Trophoblast cell (in vitro differentiated cells and primary cell): ENCODE data around the gene KLF8.

ENCODE experiments used
- DNase-seq, 2 donors: peaks; one replicate each; pipeline ENCODE4 v3.0.0-alpha.2; 2016
- H2AFZ ChIP-seq: 2 replicates; pipeline ENCODE4 v1.6.1; 2013; ENCODE audit warnings: low read length, moderate library complexity, mild to moderate bottlenecking; ENCODE audit not compliant: insufficient read depth, poor library complexity
- H2AK5ac ChIP-seq: 2 replicates; pipeline ENCODE4 v1.6.1; 2013; ENCODE audit warnings: mild to moderate bottlenecking, low read length
- H2BK120ac ChIP-seq: 2 replicates; pipeline ENCODE4 v1.6.1; 2013; ENCODE audit warnings: low read length, mild to moderate bottlenecking, moderate library complexity; ENCODE audit not compliant: insufficient read depth, poor library complexity
- H2BK12ac ChIP-seq: 2 replicates; pipeline ENCODE4 v1.6.1; 2013; ENCODE audit warnings: mild to moderate bottlenecking, low read length, moderate library complexity
- H2BK5ac ChIP-seq: 2 replicates; pipeline ENCODE4 v1.6.1; 2013; ENCODE audit warnings: low read length, low read depth, moderate library complexity, mild to moderate bottlenecking; ENCODE audit not compliant: poor library complexity
- H3K14ac ChIP-seq: 2 replicates; pipeline ENCODE4 v1.6.1; 2013; ENCODE audit warnings: mild to moderate bottlenecking, low read length
- H3K18ac ChIP-seq: 2 replicates; pipeline ENCODE4 v1.6.1; 2013; ENCODE audit warnings: mild to moderate bottlenecking, low read length
- H3K23ac ChIP-seq: 2 replicates; pipeline ENCODE4 v1.6.1; 2013; ENCODE audit warnings: low read length
- H3K27ac ChIP-seq: 2 replicates; pipeline ENCODE4 v1.5.1; 2013; ENCODE audit warnings: low read depth, mild to moderate bottlenecking, inconsistent platforms, low read length, moderate library complexity
- H3K27me3 ChIP-seq: 2 replicates; pipeline ENCODE4 v1.6.1; 2013; ENCODE audit warnings: inconsistent platforms, mild to moderate bottlenecking, low read length, moderate library complexity; ENCODE audit not compliant: insufficient read depth
- H3K36me3 ChIP-seq, 2 experiments: 1 replicate in 1 of 2; 2 replicates in 1 of 2; pipeline ENCODE4 v1.6.1; 2013; ENCODE audit warnings: low read length in 2 of 2, mild to moderate bottlenecking in 2 of 2, moderate library complexity in 1 of 2; ENCODE audit not compliant: insufficient read depth in 2 of 2, control insufficient read depth in 1 of 2
- H3K4ac ChIP-seq: 2 replicates; pipeline ENCODE4 v1.6.1; 2013; ENCODE audit warnings: low read depth, mild to moderate bottlenecking, low read length, moderate library complexity
- H3K4me1 ChIP-seq, 2 experiments: 1 replicate in 1 of 2; 2 replicates in 1 of 2; pipeline ENCODE4 v1.6.1; 2013; ENCODE audit warnings: low read length in 2 of 2, mild to moderate bottlenecking in 2 of 2, moderate library complexity in 1 of 2; ENCODE audit not compliant: insufficient read depth in 2 of 2, control insufficient read depth in 1 of 2
- H3K4me2 ChIP-seq: 2 replicates; pipeline ENCODE4 v1.6.1; 2013; ENCODE audit warnings: inconsistent platforms, mild to moderate bottlenecking, low read length, moderate library complexity
- H3K4me3 ChIP-seq: 2 replicates; pipeline ENCODE4 v1.5.1; 2013; ENCODE audit warnings: mild to moderate bottlenecking, low read depth, low read length, inconsistent platforms
- H3K79me1 ChIP-seq: one replicate; pipeline ENCODE4 v1.6.1; 2013; ENCODE audit warnings: low read length
- H3K79me2 ChIP-seq: 2 replicates; pipeline ENCODE4 v1.6.1; 2013; ENCODE audit warnings: low read length, mild to moderate bottlenecking; ENCODE audit not compliant: control insufficient read depth, insufficient read depth, poor library complexity
- H3K9ac ChIP-seq: 2 replicates; pipeline ENCODE4 v1.6.1; 2013; ENCODE audit warnings: mild to moderate bottlenecking, low read length
- H3K9me3 ChIP-seq: 2 replicates; pipeline ENCODE4 v1.6.1; 2013; ENCODE audit warnings: low read depth, mild to moderate bottlenecking, control low read depth, inconsistent platforms, low read length; ENCODE audit not compliant: insufficient read depth
- H4K12ac ChIP-seq: 2 replicates; pipeline ENCODE4 v1.6.1; 2013; ENCODE audit warnings: low read depth, mild to moderate bottlenecking, low read length, moderate library complexity
- H4K8ac ChIP-seq: 2 replicates; pipeline ENCODE4 v1.6.1; 2013; ENCODE audit warnings: low read depth, mild to moderate bottlenecking, low read length, moderate library complexity
- H4K91ac ChIP-seq: one replicate; pipeline ENCODE4 v1.6.1; 2013; ENCODE audit warnings: low read depth, mild to moderate bottlenecking, low read length, moderate library complexity
- WGBS: extraction: QIAGEN DNeasy Blood & Tissue Kit; methylation state at CpG from one replicate; pipeline ENCODE4 v1.1.7; 2013; ENCODE audit warnings: missing lambda C conversion rate; ENCODE audit not compliant: insufficient read length, insufficient coverage; ENCODE audit errors: extremely low coverage; 5-methylcytosine and 5-hydroxymethylcytosine counted together

The KLF8 gene

DNA sequence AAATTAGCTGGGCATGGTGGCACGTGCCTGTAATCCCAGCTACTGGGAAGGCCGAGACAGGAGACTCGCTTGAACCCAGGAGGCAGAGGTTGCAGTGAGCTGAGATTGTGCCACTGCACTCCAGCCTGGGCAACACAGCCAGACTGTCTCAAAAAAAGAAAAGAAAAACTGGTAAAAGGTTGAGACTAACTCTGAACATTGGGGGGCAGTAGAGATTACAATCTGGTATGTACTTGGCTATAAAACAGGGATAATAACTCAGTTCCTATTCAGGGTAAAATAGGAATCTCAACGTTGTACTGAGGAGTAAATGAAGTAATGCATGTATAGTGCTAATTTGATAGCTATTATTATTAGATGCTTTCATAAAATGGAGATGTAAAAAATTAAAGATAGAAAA is 12.5 kb upstream of the KLF8 start:
- Histone ChIP-seq H3K23ac (no peak overlapping the region), H3K4ac (no peak overlapping the region), H3K9ac (no peak overlapping the region), H3K9me3 (no peaks in the 10 kb centered on the region), H2BK12ac (no peak overlapping the region), H2AK5ac (no peak overlapping the region), H3K4me2 (no peak overlapping the region), H3K79me1 (no peaks in the 10 kb centered on the region), H3K14ac (no peak overlapping the region), H3K27ac (no peak overlapping the region), H4K8ac (no peak overlapping the region), H3K79me2 (no peaks in the 10 kb centered on the region), H3K27me3 (no peaks in the 10 kb centered on the region), H3K36me3 (no peaks in the 10 kb centered on the region), H3K4me1 (no peaks in the 10 kb centered on the region), H3K18ac (no peak overlapping the region), H2BK120ac (no peak overlapping the region), H2BK5ac (no peak overlapping the region), H3K4me3 (no peak overlapping the region), H2AFZ (no peak overlapping the region), H4K91ac (no peak overlapping the region), H4K12ac (no peak overlapping the region)
- WGBS: no CpG with 5 or more reads among the region's 4 CpGs
- DNase-seq: no peak

DNA sequence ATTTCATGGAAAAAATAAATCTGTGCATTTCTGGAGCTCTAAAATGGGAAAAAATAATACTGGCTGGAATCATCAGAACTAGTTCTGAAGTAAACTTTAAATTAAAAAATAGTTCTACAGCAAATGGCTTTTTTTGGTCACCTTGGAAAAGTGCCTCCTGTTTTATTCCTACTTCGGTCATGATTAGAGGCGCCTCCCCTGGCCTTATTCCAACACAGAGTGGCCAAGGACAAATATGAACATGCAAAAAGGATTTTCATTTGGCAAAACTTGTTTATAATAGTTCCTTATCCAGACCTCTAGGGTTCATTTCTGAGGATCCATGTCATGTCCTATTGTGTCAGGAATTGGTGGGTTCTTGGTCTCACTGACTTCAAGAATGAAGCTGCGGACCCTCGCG is 11.1 kb upstream of the KLF8 start:
- H3K79me2 ChIP-seq: no peaks in the 10 kb centered on the region
- no peak overlapping the region for H3K14ac ChIP-seq
- H3K18ac ChIP-seq: no peak overlapping the region
- no peak overlapping the region for H2AK5ac ChIP-seq
- H3K36me3 ChIP-seq: no peaks in the 10 kb centered on the region
- no peak overlapping the region for H3K27ac ChIP-seq
- H3K4me1 ChIP-seq: no peaks in the 10 kb centered on the region
- H3K79me1 ChIP-seq: no peaks in the 10 kb centered on the region
- WGBS: no CpG with 5 or more reads among the region's 5 CpGs
- no peak overlapping the region for H3K4ac ChIP-seq
- H3K9ac ChIP-seq: no peak overlapping the region
- DNase-seq: no peak
- H3K23ac ChIP-seq: no peak overlapping the region
- H4K12ac ChIP-seq: no peak overlapping the region
- no peaks in the 10 kb centered on the region for H3K27me3 ChIP-seq
- H2BK5ac ChIP-seq: no peak overlapping the region
- no peak overlapping the region for H2BK12ac ChIP-seq
- H4K91ac ChIP-seq: no peak overlapping the region
- H3K4me2 ChIP-seq: no peak overlapping the region
- no peak overlapping the region for H2AFZ ChIP-seq
- no peak overlapping the region for H4K8ac ChIP-seq
- H3K4me3 ChIP-seq: no peak overlapping the region
- H3K9me3 ChIP-seq: no peaks in the 10 kb centered on the region
- no peak overlapping the region for H2BK120ac ChIP-seq

DNA sequence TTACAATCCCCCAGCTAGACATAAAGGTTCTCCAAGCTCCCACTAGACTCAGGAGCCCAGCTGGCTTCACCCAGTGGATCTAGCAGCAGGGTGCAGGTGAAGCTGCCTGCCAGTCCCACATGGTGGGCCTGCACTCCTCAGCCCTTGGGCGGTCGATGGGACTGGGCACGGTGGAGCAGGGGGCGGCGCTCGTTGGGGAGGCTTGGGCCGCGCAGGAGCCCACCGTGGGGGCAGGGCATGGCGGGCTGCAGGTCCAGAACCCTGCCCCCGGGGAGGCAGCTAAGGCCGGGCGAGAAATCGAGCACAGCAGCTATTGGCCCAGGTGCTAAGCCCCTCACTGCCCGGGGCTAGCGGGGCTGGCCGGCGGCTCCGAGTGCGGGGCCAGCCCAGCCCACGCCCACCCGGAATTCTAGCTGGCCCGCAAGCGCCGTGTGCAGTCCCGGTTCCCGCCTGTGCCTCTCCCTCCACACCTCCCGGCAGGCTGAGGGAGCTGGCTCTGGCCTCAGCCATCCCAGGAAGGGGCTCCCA is 9.6 kb upstream of the KLF8 start:
- H2BK120ac ChIP-seq: no peak overlapping the region
- no peak overlapping the region for H2BK12ac ChIP-seq
- no peak for DNase-seq
- no peak overlapping the region for H3K14ac ChIP-seq
- WGBS: no CpG with 5 or more reads among the region's 28 CpGs
- H2AK5ac ChIP-seq: no peak overlapping the region
- H3K27me3 ChIP-seq: no peaks in the 10 kb centered on the region
- H3K4me1 ChIP-seq: no peaks in the 10 kb centered on the region
- H3K23ac ChIP-seq: no peak overlapping the region
- H2AFZ ChIP-seq: no peak overlapping the region
- H3K9ac ChIP-seq: no peak overlapping the region
- H3K4me3 ChIP-seq: no peak overlapping the region
- H4K91ac ChIP-seq: no peak overlapping the region
- H2BK5ac ChIP-seq: no peak overlapping the region
- no peaks in the 10 kb centered on the region for H3K79me2 ChIP-seq
- H3K27ac ChIP-seq: no peak overlapping the region
- H3K4ac ChIP-seq: no peak overlapping the region
- H4K8ac ChIP-seq: no peak overlapping the region
- no peaks in the 10 kb centered on the region for H3K36me3 ChIP-seq
- no peak overlapping the region for H3K18ac ChIP-seq
- no peaks in the 10 kb centered on the region for H3K9me3 ChIP-seq
- H3K4me2 ChIP-seq: no peak overlapping the region
- H3K79me1 ChIP-seq: no peaks in the 10 kb centered on the region
- H4K12ac ChIP-seq: no peak overlapping the region

DNA sequence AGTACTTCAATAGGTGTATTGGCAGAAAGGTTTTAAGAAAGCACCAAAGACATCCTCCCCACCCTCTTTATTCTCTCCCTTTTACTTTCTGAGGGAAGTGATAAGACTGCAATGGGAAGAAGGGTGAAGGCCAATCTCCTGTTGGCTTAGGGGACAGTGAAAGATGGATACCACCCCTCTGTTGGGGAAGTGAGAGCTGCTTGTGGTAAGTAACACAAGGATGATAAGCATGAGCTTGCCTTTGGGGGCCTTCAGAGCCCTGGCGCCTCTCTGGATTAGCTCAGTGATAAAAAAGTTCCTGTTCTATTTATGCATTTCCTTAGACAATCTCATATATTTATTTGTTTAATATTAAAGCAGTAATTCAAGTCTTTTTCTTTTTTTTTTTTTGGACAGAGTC is 5.2 kb upstream of the KLF8 start:
- Histone ChIP-seq H3K14ac (no peak overlapping the region), H3K4ac (no peak overlapping the region), H3K36me3 (no peaks in the 10 kb centered on the region), H3K4me2 (no peak overlapping the region), H3K18ac (no peak overlapping the region), H3K79me2 (no peaks in the 10 kb centered on the region), H3K27me3 (no peaks in the 10 kb centered on the region), H4K91ac (peak overlapping the region; percentile 14), H2BK120ac (no peak overlapping the region), H2AFZ (no peak overlapping the region), H3K4me3 (no peak overlapping the region), H3K27ac (no peak overlapping the region), H2BK5ac (no peak overlapping the region), H3K79me1 (no peaks in the 10 kb centered on the region), H3K23ac (no peak overlapping the region), H3K9ac (no peak overlapping the region), H3K4me1 (peaks cover 0 to 3% of the 10 kb centered on the region in 2 experiments), H4K12ac (no peak overlapping the region), H4K8ac (no peak overlapping the region), H2AK5ac (no peak overlapping the region), H3K9me3 (no peaks in the 10 kb centered on the region), H2BK12ac (no peak overlapping the region)
- WGBS: no CpG with 5 or more reads among the region's 1 CpG
- no peak for DNase-seq
